Kidney capillary endothelial cell (primary cell): Measurements from ENCODE around the gene RPE.

Experiments
- DNase-seq: peaks from one replicate; pipeline ENCODE4 v3.0.0-alpha.2; 2018; ENCODE audit warnings: low spot score

The RPE gene

DNA sequence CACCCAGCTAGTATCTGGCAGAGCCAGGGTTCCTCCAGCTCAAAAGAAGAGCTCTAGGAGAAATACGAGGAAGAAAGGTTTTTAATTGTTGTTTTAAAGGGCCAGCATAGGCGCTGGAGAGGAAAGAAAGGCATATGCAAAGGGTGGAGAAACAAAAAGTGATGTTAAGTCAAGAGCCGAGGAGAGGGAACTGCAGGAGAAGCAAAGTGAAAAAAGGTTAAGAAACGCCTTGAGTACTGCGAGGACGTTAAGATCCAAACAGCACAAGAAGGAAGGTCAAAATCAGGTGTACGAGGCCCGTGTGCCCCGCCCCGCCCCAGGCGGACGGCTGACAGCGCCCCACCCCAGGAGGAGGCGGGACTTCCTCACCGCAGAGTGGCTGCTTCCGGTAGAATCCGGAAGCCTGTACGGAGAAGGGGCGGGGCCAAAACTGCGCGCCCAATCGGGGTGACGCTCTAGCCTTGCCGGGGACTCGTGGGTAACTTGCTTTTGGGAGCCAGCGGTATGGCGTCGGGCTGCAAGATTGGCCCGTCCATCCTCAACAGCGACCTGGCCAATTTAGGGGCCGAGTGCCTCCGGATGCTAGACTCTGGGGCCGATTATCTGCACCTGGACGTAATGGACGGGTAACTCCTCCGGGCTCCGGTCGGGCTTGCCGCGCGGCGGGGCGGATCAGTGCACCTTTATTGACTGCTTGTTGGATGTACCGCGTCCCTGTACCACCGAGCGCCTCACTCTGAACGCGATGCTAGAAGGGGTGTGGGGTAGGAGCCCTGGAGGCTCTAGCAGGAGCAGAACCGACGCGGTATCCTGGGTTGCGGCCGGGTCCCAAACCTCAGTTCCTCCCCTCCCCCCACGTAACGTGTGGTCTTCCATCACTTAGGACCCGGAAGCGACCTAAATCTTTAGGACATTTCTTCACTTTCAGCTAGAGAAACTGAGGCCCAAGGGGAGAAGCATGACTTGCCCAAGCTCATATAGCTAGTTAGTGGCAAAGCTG lies at the start of gene RPE:
Gene RPE (plus strand): TSS at position 481 of the 1,000 bp plus-strand sequence. CDS start 24 bp downstream, at position 505.
- DNase-seq, result peak; percentile 91

DNA sequence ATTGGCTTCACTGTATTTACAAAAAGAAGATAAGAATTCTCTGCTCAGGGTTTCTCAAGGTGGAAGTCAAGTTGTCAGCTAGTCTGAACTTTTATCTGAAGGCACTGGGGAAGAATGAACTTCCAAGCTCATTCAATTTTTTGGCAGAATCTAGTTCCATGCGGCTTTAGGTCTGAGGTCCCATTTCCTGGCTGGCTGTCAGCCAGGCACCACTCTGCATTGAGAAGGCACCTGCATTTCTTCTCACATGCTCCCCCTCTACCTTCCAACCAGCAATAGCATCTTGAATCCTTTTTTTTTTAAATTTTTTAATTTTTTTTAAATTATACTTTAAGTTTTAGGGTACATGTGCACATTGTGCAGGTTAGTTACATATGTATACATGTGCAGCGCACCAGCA lies 46.2 kb upstream of the RPE start:
- no peak for DNase-seq

DNA sequence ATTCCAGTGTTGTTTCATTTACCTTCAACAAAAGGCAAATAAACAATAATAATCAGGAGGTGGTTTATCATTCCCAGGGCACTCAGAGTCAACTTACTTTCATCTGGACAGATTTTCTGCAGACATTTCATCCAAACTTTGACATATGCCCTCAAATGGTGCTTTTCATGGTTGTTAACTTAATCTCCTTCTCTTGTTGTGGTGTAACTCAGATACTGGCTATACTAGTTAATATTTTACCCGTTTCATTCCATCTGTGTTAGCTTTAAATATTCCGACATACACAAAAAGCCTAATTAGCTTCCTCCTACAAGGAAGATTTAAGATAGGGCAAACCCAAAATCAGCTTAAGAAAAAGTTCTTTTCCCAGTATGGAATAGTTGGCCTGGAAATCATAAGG lies 44.4 kb upstream of the RPE start:
- no peak for DNase-seq

DNA sequence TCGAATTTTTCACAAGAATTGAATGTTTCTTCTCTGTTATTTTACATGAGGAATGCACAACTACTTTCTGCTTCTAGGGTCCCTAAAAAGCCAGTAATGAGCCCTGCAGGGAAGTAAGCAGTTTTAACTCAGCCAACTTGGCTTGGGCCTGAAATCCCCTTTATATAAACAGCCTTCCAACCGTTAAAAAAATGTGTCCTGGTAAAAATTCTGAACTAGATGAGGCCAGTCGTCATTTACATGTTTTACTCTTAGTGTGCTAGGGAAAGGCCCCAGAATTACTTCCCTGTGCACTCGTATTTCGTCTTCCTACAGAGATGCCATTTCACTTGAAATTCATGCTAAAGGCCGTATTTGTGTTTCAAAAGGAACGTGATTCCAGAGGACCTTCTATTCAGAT lies 42.4 kb upstream of the RPE start:
- no peak for DNase-seq

DNA sequence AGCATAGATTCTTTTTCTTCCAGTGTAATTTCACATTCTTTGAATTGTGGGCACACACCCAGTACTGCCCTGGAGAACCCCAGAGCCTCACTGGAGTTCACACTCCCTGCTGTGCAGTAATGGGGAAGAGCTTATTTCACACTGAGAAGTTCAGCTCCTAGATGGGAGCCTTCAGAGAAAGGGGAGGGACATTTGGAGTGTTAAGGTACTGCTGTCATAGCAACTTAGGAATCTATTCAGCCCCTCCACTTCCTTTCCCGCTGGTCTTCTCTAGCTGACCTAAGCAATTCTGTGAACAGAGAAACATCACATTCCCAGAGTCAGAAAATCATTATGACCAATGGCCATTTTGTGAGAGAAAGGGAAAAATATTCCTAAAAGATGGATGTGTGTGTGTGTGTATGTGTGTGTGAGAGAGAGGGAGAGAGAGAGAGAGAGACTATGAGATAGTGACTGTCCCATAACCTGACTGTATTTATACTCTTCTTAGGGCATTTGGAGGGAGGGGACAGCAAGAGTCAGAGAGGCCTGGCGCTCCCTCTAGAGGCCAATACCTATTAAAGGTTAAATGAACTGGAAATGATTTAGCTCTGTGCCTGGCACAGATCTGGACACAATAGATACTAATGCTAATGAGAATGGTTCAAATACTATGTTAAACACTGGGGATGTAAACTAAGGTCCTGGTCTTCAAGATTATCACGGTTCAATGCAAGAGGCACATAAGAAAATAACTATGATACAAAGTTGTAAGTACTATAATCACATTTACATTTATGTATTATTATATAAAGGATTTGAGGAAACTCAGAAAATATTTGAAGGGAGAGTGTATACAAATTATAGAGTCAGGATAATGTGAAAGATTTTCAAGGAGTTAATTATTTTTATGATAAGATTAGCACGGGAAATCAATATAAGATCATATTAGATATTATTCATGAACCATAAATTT lies 41.5 kb upstream of the RPE start:
- DNase-seq, result peak; percentile 63

DNA sequence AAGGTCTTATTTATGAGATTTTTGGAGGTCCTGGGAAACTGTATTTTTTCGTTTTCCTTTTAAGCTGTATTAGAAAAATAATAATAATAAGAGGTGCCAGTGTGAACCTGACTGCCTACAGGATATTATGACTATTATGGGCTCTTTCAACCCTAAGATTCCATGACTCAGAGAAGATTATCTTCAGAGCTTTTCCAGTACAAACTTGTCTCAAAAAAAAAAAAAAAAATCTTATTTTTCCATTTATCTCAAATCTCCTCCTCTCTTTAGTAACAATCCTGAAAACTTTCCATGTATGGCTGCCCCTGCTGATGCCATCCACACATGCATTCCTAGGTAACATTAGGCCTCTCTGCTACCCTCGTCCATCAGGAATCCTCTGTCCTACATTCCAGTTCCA lies 36.7 kb upstream of the RPE start:
- no peak for DNase-seq

DNA sequence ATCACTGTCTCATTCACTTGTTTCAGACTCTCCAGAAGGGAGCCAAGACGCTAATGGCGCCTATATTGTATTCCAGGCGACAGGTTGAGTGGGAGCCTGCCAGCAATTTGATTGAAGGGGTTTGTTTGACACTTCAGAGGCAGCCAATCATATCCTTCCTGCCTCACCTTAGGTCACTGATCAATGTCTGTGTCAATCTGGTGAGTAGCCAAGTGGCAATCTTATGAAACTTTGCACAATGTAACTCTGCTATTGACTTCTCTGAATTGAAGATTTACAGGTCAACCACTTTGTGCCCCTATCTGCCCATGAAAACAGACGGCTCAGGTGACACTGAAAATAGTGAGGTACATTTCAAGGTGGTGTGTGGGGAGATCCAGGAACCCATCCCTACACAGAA lies 32.7 kb upstream of the RPE start:
- no peak for DNase-seq

DNA sequence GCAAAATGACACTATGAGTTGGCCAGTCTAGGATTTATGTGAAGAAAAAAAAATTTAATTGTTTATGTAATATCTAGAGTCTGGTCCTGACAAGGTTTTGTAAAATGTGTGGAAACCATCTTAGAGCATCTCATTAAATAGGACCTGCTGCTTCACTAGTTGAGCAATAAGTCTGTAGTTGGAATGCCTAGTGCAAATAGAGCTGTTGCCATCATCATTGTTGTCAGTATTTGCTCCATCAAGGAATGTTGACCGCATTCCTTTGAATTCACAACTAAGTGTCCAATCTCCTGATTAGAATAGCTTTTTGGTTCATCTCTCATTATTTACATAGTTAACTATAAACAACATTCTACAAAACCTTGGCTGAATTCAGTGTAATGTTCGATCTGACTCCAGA lies 32.2 kb upstream of the RPE start:
- no peak for DNase-seq

DNA sequence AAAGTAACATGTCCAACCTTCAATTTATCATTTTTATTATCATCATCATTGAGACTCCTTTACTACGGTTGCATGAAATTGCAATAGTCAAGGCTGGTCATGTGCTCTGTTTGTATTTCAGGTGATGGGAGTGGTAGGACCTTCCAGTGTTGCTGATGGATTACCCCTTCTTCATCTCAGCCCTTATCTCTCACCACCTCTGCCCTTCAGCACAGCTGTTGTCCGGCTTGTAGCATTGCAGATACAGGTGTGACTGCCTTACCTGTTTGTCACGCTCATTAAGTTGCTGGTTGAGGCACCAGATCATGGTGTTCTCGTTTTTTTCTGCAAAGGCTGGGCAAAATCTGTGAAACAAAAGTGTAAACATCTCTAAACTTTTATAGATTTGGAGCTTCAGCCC lies 31.7 kb upstream of the RPE start:
- no peak for DNase-seq

DNA sequence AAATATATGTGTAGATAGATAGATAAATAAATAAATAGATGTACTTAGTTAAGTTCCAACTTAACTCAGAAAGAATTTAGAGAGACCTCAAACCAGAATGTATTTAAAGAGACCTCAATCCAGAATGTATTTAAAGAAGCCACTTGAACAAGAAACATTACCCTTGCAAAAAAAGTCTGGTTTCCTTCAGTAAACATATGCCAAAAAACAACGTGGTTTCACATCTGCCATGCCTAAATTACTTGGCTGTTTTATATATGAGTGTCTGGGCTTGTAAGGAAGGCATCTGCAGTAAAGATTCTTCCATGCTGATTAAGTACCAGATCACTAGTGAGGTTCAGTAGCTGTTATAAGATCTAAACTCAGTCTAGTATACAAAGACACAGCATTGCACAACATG lies 29.1 kb upstream of the RPE start:
- DNase-seq, result no peak

DNA sequence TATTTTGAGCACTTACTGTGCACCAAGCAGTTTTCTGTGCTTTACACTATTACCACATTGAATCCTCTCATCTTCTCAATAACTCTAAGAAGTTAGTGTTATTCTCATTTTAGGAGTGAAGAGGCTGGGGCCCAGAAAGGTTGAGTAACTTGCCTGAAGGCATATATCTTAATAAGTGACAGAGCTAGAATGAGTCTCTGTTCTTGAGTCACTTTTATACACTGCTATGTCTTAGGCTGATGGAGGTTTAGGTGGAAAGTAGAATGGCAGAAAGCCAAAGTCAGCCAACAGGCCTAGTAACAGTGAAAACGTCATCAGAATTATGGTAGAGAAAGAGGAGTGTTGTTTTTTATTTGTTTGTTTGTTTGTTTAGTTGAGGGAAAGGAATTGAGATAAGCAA lies 27.9 kb upstream of the RPE start:
- DNase-seq, result no peak

DNA sequence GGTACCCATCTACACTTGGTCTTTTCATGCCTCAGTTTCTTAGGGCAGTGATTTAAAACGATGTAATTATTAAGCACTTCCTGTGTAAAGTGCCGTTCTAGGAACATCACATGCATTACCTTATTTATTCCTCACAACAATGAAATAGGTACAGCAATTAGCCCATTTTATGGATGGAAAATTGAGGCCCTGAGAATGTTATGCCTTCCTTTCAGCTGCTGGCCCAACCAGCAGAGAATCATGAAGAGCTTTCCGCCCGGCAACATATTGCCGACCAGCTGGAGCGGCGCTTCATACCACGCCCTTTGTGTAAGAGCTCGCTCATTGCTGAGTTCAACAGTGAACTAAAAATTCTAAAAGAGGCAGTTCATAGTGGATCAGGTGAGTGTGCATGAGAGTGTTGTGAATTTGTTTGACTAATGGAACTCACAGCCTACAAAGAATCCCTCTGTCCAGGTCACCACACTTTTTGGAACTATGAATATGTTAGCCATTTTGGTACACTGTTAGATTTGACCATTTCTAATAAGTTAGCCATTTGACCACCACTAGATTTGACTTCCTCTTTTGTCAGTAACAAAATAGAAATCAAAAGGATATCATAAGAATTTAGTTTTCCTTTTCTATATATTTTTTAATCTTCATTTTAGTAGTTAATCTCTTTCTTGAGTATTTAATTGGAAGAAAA lies 25.6 kb upstream of the RPE start:
- no peak for DNase-seq

DNA sequence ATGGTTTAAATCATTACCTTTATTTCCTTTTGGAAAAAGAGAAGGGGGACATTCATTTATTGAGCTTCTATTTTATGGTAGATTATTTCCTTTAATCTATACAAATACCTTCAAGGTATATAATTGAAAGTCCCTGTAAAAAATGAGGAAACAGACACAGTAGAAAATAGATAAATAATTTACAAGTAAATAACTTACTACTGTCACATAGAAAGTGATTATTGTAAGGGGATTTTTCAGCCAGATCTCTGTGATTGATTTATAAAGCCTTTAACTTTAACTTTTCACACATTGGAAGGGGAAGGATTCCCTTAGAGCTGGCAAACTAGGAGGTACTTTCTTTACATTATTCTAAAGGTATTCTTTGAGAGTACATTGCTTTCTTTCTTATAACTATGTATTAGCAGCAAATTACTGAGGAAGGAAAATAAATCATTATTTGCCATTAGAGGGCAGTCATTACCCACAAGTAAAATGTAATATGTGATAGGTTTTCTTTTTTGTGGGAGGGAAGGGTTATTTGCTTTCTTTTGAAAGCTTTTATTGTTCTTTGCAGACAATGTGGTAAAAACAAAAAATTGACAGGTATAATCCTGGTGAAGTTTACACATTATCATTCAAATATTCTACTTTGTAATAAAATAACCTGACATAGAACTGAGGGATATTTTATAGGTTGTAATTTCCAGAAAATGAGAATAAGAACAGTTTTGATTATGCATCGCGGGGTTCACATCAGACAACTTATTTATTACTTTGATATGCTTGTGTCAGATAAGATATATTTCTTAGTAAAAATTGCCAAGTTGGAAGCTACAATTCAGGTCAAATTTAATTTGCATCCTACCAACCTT lies 24.8 kb upstream of the RPE start:
- DNase-seq, result peak; percentile 40

DNA sequence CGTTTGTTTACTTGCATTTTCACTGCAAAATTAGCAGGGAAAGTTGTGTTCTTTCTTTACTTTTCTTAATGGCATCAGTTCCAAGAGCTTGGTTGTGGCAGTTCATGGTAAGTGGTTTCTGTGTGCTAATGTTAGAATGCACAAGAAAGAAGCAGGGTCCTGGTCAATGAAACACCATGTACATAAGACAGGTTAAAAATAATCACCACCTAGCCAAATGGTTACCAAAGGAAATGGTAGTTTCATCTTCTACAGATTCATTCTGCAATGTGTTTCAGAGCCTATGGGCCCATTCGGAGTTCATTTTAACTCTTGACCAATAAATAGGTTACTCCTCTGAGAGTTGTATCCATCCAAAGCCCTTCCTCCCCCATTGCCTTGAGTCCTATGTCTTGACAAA lies 18.1 kb upstream of the RPE start:
- no peak for DNase-seq

DNA sequence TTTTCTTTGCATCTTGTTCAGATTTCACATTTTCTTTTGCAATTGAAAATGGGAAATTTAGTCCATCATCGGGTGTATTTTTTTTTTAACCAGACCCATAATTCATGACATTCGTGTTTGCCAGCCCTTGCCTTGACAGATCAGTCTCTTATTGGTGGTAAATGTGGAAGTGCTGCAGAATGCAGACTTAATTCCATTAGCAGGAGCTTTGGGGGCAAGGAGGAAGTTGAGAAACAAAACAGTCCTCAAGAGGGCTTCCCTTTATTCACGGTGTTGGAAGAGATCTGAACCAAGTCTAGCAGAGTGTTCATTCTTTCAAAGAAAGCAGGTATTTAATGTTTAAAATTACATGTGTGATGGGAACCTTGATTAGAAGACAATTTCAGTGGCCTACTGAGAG lies 16.6 kb upstream of the RPE start:
- no peak for DNase-seq

DNA sequence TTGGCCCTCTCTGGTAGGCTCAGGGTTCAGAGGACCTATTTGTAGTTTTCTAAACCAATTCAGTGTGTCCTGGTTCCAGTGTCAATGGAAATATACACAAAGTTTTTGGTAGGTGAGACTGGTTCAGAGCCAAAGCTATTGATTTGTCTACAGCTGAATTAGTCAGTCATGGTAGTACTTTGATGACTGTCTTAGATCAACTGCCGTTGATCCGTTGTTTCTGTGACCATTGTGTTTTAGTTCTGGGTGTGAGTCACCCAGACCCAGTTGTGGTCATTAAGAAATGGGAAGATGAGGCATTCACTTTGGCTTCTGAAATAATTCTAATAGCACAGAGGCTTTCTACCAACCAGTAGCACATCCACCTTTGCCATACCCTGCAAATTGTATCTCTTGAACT lies 16.0 kb upstream of the RPE start:
- no peak for DNase-seq

DNA sequence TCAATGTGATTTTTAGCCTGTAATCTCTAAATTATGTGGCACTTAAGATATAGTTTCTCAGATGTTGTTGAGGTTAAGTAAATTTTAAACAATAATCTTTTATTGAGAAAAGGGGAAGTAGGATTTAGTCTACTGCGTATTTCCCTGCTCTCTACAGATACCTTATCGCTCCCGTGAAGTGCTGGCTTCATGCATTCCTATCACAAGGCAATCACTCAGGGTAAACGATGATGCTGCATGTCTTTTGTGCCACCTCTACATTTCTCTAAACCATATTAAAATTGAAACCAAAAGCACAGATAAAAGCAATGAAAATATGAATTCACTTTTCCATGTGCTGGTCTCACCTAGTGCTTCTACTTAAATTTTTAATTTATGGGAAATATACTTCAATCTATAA lies 14.4 kb upstream of the RPE start:
- DNase-seq, result no peak

DNA sequence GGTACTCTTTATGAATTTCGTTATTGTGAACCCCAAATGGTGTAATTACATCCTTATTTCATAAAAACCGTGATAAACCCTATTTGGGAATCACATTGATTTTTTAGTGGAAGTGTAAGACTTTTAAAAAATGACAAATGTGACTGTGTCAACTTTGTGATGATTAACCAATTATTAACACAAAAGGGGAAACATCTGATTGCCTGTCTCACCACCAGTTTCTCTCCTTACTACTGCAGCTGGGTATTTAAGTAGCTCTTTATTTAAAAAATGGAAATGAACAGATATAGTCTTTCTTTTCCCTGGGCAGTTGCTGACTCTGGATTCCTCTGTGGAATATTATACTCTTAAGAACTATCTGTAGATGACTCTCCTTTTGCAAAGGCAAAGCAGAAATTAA lies 11.6 kb upstream of the RPE start:
- no peak for DNase-seq

DNA sequence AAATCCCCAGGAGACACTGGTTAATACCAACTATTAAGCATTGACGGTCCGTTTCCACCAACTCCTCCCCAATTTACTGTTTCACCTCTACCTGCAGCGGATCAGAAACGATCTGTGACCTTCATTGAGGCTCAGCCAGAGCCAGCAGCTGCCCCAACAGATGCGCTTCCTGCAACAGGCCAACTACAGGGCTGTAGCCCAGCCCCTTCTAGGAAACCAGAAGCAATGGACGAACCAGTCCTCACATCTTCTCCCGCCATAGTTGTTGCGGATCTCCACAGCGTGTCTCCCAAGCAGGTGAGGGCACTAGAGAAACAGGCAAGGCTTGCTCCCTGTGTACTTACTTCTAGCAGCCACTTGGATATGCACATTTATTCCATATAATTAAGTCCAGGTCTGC lies 8.5 kb upstream of the RPE start:
- no peak for DNase-seq

DNA sequence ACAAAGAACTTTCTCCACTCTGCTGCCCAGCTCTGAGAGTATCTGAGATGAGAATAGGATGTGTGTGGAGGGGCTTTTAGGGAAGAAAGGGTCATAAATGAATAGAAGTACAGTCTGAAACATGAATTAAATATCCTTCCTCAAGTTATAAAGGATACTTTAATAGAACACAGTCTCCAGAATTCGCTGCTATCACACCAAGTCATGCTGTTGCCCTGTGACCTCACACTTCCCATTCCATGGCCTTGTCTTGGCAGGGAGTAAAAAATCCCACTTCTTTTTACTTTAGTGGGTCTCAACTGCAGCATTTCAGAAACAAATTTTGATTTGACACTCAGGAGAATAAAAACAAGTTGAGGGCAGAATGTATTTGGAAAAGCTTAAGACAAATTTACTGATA lies 3.8 kb upstream of the RPE start:
- no peak for DNase-seq
